GM21526 (cell line): ENCODE data around the gene ARPC2.
"Not testable (repeated sequence)": the region's sequence is repeated elsewhere in the genome, so short reads cannot be mapped to it uniquely, and the experiment has no call there.

Source experiments
- ATAC-seq: cut with Tn5 transposase; IDR thresholded peaks from one replicate; pipeline ENCODE4 v1.9.1; 2021; ENCODE audit warnings: moderate library complexity; ENCODE audit not compliant: unreplicated experiment, low FRiP score

Gene ARPC2

DNA sequence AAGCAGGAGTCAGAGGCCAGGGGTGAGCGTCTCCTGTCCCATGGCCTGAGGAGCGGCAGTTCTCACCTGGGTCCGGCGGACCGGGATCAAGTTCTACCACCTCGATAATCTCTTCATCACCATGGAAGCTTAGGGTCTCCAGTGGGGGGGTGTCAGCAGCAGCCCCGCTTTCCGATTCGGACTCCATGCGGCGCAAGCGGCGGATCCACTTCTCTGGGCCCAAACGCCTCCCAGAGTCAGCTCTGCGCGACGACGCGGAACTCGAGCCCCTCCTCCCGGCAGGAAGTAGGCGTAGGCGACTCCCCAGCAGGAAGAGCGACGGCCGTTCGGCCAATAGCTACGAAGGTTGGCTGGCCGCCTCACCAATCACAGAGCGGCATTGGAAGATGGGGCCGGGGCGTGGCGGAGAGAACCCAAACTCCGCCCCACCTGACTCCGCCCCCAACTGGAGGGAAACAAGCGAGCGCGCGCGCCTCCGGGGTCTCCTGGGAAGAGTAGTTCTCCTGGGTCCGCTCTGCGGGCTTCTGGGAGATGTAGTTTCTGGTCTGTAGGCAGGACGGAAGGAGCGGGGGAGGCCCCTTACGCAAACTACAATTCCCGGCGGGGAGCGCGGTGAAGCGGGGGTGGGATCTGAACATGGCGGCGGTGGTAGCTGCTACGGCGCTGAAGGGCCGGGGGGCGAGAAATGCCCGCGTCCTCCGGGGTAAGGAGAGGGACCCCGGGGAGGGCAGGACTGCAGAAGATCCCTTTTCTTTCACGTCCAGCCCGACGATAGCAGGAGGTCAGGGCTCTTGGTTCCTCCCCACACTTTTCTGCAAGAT is 53.1 kb downstream of the ARPC2 start, which contains the start of the genes AAMP and PNKD:
Gene AAMP (minus strand): TSS at position 238 of the 821 bp plus-strand sequence. CDS start 51 bp downstream, at position 187.
Gene PNKD (plus strand): TSS at position 620 of the 821 bp plus-strand sequence. CDS start 17 bp downstream, at position 637.
- peak; percentile 82 for ATAC-seq

DNA sequence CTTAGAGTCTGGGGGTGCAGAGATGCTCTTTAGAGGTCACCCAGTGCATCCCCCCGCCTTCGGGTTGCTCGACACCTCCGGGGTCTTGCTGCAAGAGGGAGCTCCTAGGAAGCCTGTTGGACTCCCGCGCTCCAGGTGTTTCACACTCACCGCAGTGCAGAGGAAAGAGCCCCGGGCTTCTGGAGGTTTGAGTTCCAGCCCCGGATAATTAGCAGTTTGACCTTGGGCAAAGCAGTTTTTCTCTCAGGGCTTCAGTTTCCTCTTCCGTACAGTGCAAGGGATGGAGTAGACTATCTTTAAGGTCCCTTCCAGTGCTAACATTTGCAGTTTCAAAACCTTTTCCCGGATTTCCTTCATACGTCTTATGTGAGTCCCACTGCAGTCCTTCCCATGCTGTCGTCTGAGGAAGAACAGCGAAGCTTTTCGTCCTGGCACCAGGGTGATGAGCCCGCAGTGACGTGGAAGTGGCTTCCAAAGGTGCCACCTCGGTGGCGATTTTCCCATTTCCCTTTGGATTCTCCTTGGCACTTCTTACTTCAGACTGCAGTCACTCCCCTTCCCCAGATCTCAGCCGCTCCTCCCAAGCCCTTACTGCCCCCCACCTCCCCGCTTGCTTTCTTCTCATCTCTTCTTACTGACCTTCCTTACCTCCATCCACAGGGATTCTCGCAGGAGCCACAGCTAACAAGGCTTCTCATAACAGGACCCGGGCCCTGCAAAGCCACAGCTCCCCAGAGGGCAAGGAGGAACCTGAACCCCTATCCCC is 53.9 kb downstream of the ARPC2 start:
- ATAC-seq: no peak

DNA sequence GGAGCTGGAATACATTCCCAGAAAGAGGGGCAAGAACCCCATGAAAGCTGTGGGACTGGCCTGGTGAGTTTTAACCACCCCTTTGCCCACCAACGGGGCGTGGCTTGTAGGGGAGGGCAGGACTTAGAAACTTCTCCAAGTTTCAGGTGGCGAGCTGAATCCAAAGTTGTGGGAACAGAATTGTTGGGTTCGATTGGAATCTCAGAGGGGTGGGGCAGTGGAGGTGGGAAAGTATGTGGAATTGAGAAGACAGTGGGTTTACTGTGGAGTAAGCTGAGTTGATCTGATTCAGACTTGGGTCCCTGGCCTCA is 54.5 kb downstream of the ARPC2 start:
- ATAC-seq: no peak

DNA sequence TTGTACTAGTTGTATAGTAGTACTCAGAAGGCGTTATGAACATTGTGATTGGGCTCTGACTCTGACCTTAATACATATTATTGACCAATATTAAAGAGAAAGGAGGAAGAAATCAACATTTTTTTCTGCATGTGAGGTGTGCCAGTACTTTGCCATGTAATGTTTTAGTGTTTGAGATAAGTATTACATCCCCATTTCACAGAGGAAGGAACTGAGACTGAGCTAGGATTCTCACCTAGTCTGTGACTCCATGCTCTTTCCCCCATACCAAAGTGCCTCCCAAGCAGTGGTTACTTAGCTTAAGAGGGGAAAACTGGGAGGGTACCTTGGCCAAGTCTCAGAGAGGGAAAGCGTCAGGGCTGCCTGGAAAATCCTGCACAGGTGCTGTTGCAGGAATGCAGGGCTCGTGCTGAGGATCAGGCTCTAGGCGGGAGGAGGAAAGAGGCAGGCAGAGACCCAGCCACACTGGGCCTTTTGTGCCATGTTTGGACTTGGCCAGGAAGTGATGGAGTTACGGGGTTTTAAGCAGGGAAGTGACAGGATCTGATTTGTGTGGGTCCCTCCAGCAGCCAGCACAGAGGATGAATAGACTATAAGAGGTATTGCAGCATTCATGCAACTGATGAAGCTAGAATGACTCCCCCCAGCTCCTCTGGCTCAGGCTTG is 55.0 kb downstream of the ARPC2 start:
- no peak for ATAC-seq

DNA sequence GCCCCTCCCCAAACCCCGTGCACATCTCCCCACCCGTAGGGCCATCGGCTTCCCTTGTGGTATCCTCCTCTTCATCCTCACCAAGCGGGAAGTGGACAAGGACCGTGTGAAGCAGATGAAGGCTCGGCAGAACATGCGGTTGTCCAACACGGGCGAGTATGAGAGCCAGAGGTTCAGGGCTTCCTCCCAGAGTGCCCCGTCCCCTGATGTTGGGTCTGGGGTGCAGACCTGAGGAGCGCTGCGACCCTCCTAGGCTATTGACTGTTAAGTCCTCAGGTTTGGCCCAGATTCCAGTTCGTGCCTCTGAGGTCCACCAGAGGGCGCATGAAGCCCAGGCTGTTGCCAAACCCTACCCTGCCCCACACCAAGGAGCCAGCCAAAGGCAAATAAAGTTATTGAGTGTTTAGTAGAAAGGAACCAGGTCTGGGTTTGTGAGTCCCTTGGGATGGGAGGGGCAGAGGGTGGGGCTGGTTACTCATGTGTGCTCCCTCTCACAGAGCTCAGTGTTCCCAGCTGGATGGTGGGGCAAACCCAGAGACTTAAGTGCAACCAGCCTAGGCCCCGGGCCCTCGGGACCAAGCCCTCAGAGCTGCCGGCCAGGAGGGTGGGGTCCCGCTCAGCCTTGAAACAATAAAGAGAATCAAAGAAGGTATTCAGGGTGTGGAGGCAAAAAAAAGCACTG is 55.7 kb downstream of the ARPC2 start:
- ATAC-seq: no peak

DNA sequence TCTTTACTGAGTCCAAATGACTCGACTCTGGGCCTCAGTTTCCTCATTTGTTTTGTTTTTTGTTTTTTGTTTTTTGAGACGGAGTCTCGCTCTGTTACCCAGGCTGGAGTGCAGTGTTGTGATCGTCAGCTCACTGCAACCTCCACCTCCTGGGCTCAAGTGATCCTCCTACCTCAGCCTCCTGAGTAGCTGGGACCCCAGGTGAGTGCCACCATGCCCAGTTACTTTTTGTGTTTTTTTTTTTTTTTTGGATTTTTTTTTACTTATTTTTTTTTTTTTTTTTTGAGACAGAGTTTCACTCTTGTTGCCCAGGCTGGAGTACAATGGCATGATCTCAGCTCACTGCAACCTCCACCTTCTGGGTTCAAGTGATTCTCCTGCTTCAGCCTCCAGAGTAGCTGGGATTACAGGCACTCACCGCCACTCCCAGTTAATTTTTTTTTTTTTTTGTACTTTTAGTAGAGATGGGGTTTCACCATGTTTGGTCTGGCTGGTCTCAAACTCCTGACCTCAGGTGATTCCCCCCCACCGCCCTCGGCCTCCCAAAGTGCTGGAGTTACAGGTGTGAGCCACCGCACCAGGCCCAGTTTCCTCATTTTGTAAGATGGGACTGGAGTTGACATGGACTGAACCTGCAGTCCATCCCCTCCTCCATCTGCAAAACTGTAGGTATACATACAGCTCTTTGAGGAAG is 56.4 kb downstream of the ARPC2 start:
- ATAC-seq: not testable (repeated sequence)

DNA sequence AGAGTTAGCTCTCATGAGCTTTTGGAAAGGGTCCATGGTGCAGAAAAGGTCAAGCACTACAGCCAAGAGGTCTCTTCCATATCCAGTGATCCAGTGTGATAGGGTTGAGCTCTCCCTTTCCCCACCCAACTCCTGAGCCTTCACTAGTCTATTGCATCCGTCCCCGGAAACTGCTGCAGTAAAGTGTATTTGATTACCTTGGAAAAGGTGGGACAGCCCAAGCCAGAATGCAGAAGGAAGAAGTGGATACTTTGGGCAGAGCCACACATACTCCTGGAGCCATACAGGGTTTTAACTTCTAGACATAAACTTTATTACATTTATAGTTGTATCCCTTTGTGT is 56.9 kb downstream of the ARPC2 start:
- no peak for ATAC-seq

DNA sequence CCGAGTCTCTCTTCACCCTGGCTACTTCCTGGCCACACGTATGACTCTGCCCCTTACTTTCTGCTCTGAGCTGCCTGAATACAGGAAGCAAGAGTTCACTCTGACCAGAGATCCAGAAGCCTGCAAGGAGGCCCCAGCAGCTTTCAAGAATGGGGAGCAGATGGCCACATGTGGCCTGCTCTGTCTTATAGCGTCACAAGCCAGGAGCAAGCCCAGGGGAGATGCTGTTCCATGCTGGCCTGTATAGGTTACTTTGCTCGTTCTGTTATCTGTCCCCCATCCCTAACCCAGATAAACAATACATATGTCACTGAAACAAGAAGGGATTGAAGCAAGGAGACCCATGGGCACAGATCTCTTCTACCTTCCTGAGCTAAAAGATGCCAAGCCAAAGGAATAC is 57.6 kb downstream of the ARPC2 start:
- ATAC-seq: no peak

DNA sequence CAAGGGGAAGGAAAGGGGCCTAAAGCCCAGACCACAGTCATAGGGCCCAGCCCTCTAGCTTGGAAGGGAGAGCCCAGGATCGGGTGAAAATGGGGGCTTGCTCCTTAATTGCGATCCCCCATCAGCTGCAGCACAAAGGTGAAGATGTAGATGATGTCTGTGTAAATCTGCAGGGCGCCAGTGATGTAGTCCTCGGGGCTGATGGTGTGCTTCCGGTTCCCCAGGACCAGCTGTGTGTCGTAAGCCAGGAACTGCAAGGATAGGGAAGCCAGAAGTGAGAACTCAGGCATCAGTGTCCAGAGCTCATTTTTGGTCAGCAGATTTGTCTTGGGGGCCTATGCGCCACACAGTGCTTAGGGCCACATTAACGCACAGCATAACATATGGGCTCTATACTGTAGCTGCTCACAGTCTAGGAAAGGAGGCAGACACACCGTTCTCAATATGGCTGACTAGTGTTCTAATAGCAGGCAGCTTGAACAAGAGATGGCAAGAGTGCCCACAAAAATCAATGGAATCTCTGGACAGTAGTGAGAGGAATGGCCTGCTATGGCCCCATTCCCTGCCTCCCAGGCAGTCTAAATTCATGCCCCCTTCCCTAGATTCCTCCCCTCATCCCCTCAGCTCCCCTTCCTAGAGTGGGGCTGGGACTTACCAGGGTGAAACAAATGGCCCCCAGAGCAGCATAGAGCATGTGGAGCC is 58.5 kb downstream of the ARPC2 start:
- ATAC-seq: no peak

DNA sequence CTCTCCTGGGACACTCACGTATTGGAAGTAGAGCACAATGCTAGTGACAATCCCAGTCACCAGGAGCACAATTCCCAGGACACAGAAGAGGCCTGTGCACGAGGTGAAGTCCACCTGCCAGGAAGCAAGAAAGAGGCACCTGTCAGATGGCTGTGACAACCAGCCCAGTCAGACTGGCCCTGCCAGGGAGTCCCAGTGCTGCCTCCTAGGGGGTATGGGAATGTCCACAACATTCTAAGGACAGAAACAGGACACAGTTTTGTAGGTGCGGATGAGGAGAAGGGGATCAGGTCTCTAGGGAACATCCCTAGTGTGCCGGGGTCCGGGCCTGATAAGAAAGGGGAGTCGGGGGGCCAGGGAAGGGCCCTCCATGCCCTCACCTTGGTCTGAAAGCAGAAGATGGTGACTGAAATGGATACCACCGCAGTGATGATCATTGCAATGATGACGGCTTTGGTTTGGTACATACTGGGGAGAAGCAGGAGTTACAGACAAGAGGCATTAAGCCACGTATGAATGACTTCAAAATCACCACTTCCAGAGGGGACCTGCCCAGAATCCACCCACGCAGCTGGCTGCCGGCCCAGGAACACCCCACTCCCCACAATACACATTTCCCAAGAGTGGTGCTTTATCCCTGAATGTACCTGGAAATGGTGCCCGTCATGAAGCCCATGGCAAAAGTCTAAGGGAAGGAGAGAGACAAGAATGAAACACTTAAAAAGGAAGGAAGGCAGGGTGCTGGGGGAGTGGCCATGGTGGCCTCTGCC is 60.2 kb downstream of the ARPC2 start:
- no peak for ATAC-seq

DNA sequence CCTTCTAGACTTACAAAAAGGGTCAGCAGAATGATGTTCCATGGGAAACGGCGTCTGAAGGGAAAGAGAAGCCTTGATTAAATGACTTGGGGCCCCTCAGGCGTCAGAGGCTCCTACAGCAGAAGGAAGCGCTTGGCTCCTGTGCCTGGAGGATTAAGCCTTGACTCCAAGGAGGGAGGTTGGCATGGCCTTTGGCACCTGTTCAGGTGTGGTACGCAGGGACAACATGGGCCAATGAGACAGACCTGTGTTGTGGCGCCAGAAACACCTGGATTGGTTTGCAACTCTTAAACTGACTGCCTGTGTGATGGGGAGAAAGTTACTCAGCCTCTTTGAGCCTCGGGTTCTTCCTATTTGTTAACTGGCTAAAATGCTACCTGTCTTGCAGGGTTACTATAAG is 60.9 kb downstream of the ARPC2 start:
- ATAC-seq: no peak

DNA sequence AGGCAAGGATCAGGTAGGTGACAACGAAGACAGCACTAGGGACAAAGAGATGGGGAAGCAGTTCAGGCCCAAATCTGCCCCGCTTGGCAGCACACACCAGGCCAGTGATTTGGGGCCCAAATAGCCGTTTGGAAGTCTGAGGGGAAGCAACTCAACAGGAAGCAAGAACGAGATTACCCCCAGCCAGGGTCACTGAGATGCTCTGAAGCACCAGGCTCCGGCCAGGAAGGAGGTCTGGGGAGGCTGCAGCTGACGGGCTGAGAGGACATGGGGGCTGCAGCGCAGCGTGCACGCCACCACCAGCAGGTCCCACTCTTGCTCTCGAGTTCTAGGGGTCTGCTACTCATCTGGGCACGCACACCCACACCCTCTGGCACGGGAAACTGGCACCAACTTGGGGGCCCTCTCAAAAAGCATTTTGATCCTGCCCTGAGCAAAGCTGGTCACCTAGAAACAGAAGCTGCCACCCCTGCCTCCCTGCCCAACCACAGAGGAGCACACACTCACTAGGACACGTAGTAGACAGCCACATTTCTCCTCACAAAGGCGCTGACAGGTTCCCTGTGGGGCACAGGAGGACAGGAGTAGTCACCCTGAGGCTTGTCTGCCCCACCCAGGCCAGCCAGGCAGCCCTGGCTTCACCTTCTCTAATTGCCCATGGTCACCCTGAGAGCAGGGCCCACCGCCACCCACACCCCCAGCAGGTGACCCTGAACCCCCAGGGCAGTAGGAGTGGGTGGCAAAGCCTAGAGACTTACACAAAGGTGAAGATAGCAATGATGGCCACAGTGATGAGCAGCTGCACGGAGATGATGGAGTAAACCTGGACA is 61.8 kb downstream of the ARPC2 start:
- no peak for ATAC-seq

DNA sequence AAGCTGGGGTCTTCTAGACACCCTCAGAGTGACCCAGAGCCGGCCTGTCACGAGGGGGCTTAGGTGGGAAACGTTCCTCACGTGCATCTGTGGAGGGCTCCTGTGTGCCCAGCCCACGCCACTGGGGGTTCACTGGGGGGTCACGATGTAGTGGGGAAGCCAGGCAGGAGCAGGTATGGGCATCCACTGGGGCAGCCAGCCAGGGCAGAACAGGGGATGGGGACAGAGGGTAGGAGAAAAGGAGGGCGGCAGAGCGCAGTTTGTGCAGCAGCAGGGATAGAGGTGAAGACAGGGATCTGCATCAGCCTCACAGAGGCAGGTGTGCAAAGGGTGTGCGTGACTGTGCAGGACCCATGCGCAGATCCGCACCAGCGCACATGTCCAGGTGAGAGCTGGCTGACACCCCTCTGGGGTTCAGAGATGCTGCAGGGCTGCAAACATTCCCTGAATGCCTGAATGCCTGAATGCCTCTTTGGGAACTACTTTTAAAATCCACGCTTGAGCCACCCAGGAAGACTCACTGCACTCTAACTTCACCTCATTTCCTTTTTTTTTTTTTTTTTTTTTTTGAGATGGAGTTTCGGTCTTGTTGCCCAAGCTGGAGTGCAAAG is 63.4 kb downstream of the ARPC2 start:
- ATAC-seq: no peak

DNA sequence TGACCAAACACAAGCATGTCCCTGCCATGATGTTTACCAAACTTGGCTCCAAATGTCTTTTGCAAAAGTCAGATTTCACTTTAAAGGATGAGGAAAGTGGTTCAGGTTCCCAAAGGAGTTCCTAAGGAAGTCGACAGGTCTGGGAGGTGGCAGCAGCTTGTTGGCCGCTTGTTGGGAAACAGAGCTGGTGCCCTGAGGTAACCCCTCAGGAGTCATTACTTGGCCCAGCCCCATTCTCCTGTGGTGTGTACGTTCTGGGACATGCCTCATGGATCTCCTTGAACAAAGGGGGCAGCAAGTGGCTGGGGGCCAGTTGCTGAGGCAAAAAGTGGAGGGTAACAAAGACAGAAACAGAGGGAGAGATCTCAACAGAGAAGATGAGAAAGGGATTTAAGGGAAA is 64.5 kb downstream of the ARPC2 start:
- ATAC-seq: no peak

DNA sequence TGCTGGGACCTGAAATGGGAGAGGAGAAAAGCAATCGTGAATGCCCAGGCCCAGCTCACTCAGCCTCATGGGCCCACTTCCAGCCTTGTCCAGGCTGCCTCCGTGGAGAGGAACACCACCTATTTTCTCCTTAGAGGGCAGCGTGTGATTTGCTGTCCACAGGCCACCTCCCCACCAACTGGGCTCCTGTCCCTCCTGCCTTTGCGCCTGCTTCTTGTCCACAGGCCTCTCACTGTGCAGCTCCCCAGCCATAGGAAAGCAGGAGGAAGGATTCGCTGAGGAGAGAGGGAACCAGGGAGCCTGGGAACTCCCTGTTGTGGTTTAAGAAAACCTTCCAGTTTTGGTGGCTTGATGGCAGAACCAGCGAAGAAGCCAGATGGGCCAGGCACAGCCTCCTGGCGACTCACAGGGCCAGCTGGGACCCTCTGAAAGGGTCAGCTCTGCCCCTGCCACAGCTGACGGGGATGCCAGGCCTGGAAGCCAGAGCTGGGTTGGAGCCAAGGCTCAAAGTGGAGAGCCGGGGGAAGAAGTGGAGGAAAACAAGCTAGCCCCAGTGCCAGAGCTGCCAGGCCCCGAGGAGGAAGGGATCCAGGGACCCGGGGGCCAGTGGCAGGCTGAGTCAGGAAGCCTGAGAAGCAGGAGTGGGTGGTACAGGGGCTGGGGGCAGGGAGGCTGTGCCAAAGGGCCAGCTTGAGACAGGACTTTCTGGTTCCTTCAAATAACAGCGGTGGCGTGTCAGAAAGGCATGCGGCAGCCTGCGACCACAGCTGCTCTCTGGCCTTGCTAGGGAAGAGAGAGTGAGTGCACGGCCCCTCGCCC is 65.4 kb downstream of the ARPC2 start:
- no peak for ATAC-seq

DNA sequence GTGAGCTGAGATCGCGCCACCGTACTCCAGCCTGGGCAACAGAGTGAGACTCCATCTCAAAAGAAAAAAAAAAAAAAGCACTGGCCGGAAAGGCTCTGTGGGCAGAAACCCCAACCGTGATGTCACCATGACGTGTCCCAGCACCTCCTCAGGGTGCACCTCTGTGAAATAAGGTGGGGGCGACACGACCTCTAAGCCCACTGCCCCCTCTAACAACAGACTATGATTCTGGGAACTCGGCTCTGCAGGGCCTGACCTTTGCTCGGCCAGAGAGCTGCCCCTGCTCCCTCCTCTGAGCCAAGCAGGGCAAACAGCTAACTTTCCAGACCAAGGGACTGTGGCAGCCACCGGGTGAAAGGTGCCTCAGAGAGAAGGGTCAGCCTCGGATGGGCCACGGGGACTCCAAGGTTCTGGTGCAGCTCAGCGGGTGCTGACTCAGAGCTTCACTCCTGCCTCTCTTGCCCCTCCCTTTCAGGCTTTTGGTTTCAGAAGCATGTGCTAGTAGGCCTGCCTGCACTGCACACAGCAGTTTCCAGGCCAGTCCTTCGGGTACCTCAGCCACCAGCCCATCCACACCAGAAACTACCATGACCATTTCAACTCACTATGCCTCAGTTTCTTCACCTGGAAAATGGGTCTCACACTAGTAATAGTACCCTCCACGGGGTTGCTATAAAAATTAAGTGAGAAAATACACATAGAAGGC is 67.3 kb downstream of the ARPC2 start:
- ATAC-seq: peak; percentile 55
